ENCODE measurements around the gene MAP4K4.

DNA sequence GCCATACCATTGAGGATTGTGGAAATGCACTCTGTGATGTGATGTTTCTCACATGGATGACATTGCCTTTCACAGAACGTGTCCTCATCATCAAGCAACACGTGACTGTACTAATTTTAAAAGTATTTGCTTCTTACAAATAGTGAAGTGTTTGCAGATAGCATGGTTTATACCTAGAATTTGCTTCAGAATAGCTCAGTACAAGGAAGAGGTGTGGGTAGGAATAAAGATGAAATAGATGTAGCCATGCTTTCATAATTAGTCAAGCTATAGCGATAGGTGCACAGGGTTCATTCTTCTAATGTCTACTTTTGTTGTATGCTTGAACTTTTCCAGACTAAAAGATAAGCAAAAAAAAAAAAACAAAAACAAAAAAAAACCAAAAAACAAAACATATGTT, 27.5 kb downstream of the MAP4K4 start:
- TF ChIP-seq, protein P1, sequence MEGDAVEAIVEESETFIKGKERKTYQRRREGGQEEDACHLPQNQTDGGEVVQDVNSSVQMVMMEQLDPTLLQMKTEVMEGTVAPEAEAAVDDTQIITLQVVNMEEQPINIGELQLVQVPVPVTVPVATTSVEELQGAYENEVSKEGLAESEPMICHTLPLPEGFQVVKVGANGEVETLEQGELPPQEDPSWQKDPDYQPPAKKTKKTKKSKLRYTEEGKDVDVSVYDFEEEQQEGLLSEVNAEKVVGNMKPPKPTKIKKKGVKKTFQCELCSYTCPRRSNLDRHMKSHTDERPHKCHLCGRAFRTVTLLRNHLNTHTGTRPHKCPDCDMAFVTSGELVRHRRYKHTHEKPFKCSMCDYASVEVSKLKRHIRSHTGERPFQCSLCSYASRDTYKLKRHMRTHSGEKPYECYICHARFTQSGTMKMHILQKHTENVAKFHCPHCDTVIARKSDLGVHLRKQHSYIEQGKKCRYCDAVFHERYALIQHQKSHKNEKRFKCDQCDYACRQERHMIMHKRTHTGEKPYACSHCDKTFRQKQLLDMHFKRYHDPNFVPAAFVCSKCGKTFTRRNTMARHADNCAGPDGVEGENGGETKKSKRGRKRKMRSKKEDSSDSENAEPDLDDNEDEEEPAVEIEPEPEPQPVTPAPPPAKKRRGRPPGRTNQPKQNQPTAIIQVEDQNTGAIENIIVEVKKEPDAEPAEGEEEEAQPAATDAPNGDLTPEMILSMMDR (IDR thresholded peaks at IDR 0.05) = no peak
- no peak for TF ChIP-seq POLR2A (IDR thresholded peaks at IDR 0.05)

Data from adrenal gland (tissue), 5 donors.